Measurements from ENCODE around the gene PPP6R2. TPM values are rescaled to one million over a fixed set of nuclear protein-coding genes. Genes with fewer than 3 reads are reported as not detected.

Gene PPP6R2
- polyA plus RNA-seq, 3 donors = 9.1 to 74.5 (median 10.3) TPM

- Mint-ChIP-seq H3K9me3 (peaks cover 0 to 12% (median 6%) of the 10 kb centered on the region in 7 donors), H3K27ac (no peak overlapping the region), H3K4me1 (peaks cover 2% of the 10 kb centered on the region), H3K4me3 (no peak overlapping the region), H3K36me3 (peaks cover 0 to 2% of the 10 kb centered on the region in 2 donors), H3K27me3 (ENCODE audit: low read depth in 3 of 3) (peaks cover 32 to 65% (median 36%) of the 10 kb centered on the region in 3 donors)
- Histone ChIP-seq H3K4me3 (replicated peaks in 1 of 3; ENCODE audit: low read depth in 2 of 3, low read length in 3 of 3) (no peak overlapping the region), H3K9ac (ENCODE audit: insufficient read depth, low read length, poor library complexity, severe bottlenecking) (no peak overlapping the region), H3K4me1 (ENCODE audit: control insufficient read depth in 1 of 2, insufficient read depth in 2 of 2, low read length in 2 of 2) (peaks cover 5 to 14% of the 10 kb centered on the region in 2 donors), H3K27ac (ENCODE audit: low read depth in 1 of 2, low read length in 2 of 2) (no peak overlapping the region), H4K20me1 (ENCODE audit: insufficient read depth, low read length) (no peaks in the 10 kb centered on the region), H3K27me3 (ENCODE audit: control insufficient read depth in 2 of 2, insufficient read depth in 2 of 2, low read length in 2 of 2) (peaks cover 9 to 43% of the 10 kb centered on the region in 2 donors), H3K4me2 (replicated peaks; ENCODE audit: extremely low read depth, low read length, poor library complexity, severe bottlenecking) (no peak overlapping the region), H2AFZ (ENCODE audit: insufficient read depth, low read depth, low read length, poor library complexity, severe bottlenecking) (no peak overlapping the region), H3K9me3 (replicated peaks in 1 of 2; ENCODE audit: control insufficient read depth in 1 of 2, insufficient read depth in 1 of 2, low read length in 2 of 2) (no peaks in the 10 kb centered on the region), H3K79me2 (ENCODE audit: insufficient read depth, low read length) (no peaks in the 10 kb centered on the region), H3K36me3 (replicated peaks in 1 of 2; ENCODE audit: control insufficient read depth in 1 of 2, insufficient read depth in 2 of 2, low read length in 2 of 2) (no peaks in the 10 kb centered on the region)
- 100% methylated on average over 7 of the region's 8 CpGs for WGBS (ENCODE audit: insufficient coverage)
- intact Hi-C loops (cut with micrococcal nuclease) = no loop called here
- no peak for DNase-seq
- no peak for TF ChIP-seq CTCF (IDR thresholded peaks at IDR 0.05)
These were observed 140.4 kb downstream of the PPP6R2 start for GRCh38 chr22:50483556-50483955.

- peaks cover 5 to 14% of the 10 kb centered on the region in 2 donors for H3K4me1 ChIP-seq (ENCODE audit: control insufficient read depth in 1 of 2, insufficient read depth in 2 of 2, low read length in 2 of 2)
- H3K36me3 ChIP-seq (replicated peaks in 1 of 2; ENCODE audit: control insufficient read depth in 1 of 2, insufficient read depth in 2 of 2, low read length in 2 of 2) = no peaks in the 10 kb centered on the region
- no peak for DNase-seq
- Mint-ChIP-seq H3K27me3 (ENCODE audit: low read depth in 3 of 3) (peaks cover 26 to 59% (median 31%) of the 10 kb centered on the region in 3 donors), H3K4me1 (peaks cover 2% of the 10 kb centered on the region), H3K27ac (no peak overlapping the region), H3K36me3 (peaks cover 0 to 2% of the 10 kb centered on the region in 2 donors), H3K9me3 (peaks cover 0 to 12% (median 6%) of the 10 kb centered on the region in 7 donors), H3K4me3 (no peak overlapping the region)
- no peak overlapping the region for H3K4me3 ChIP-seq (replicated peaks in 1 of 3; ENCODE audit: low read depth in 2 of 3, low read length in 3 of 3)
- H4K20me1 ChIP-seq (ENCODE audit: insufficient read depth, low read length) = no peaks in the 10 kb centered on the region
- H3K9ac ChIP-seq (ENCODE audit: insufficient read depth, low read length, poor library complexity, severe bottlenecking) = no peak overlapping the region
- H3K79me2 ChIP-seq (ENCODE audit: insufficient read depth, low read length) = no peaks in the 10 kb centered on the region
- H3K4me2 ChIP-seq (replicated peaks; ENCODE audit: extremely low read depth, low read length, poor library complexity, severe bottlenecking) = no peak overlapping the region
- H3K9me3 ChIP-seq (replicated peaks in 1 of 2; ENCODE audit: control insufficient read depth in 1 of 2, insufficient read depth in 1 of 2, low read length in 2 of 2) = no peaks in the 10 kb centered on the region
- 85% methylated on average over 24 of the region's 31 CpGs for WGBS (ENCODE audit: insufficient coverage)
- intact Hi-C loops (cut with micrococcal nuclease) = no loop called here
- TF ChIP-seq CTCF (IDR thresholded peaks at IDR 0.05) = no peak
- no peak overlapping the region for H3K27ac ChIP-seq (ENCODE audit: low read depth in 1 of 2, low read length in 2 of 2)
- H3K27me3 ChIP-seq (ENCODE audit: control insufficient read depth in 2 of 2, insufficient read depth in 2 of 2, low read length in 2 of 2) = peaks cover 9 to 37% of the 10 kb centered on the region in 2 donors
- no peak overlapping the region for H2AFZ ChIP-seq (ENCODE audit: insufficient read depth, low read depth, low read length, poor library complexity, severe bottlenecking)
These were observed 141.1 kb downstream of the PPP6R2 start for GRCh38 chr22:50483977-50484853.
